Measurements from ENCODE around the gene ITSN1. TPM values are rescaled to one million over a fixed set of nuclear protein-coding genes. Genes with fewer than 3 reads are reported as not detected.

The ITSN1 gene
- polyA plus RNA-seq, 1 donor from 2014 or later = 35.1 TPM

DNA sequence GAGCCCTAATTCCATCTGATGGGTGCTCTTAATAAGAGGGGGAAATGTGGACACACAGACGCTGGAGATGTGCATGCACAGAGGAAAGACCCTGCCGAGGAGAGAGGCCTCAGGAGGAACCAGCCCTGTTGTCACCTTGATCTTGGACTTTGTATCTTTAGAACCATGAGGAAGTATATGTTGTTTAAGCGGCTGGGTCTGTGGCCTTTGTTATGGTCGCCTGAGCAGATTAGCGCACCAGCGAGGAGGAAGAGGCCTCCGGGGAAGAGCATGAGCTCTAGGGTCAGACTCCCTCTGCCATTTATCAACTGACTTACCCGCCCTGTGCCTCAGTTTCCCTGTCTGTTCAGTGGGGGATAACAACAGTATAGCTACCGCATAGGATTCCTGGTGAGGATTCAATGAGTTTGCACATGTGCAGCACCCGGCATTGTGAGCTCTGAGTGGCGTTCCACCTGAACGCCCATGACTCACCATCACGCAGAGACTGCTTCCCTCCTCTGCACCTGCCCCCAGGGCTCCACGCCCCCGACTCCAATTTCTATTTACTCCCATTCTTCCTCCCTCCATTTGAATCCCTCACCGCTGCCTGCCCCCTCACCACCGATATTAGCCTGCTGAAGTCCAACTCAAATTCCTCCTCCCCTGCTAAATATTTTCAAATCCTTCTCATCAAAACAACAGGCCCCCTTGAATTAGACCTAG lies 206.1 kb downstream of the ITSN1 start:
- H3K27ac ChIP-seq (ENCODE audit: low read length) = no peak overlapping the region
- no peak overlapping the region for H3K9ac ChIP-seq (ENCODE audit: low read length)
- no peaks in the 10 kb centered on the region for H4K20me1 ChIP-seq (ENCODE audit: insufficient read depth)
- H3K9me2 ChIP-seq (ENCODE audit: insufficient read depth, low read length) = no peaks in the 10 kb centered on the region
- no peaks in the 10 kb centered on the region for H3K79me2 ChIP-seq (replicated peaks; ENCODE audit: insufficient read depth, low read length)
- no peak overlapping the region for H3K4me3 ChIP-seq (ENCODE audit: low read length)
- no peak for TF ChIP-seq EP300 (conservative IDR thresholded peaks at IDR 0.05; ENCODE audit: poor library complexity, severe bottlenecking)
- TF ChIP-seq RAD21 (conservative IDR thresholded peaks at IDR 0.05) = no peak
- no peaks in the 10 kb centered on the region for H3K27me3 ChIP-seq (ENCODE audit: insufficient read depth, low read depth, low read length)
- no peaks in the 10 kb centered on the region for H3K9me3 ChIP-seq (ENCODE audit: low read length)
- no peak overlapping the region for H3K4me2 ChIP-seq (ENCODE audit: low read length)
- no peaks in the 10 kb centered on the region for H3K36me3 ChIP-seq (ENCODE audit: insufficient read depth, low read length)
- H3F3A ChIP-seq (ENCODE audit: insufficient read depth, low read length, poor library complexity, severe bottlenecking) = no peaks in the 10 kb centered on the region
- no peak overlapping the region for H2AFZ ChIP-seq (ENCODE audit: low read depth, low read length)

GRCh38 chr21:33849834-33850233 lies 207.5 kb downstream of the ITSN1 start:
- Histone ChIP-seq H3K4me3 (ENCODE audit: low read length) (no peak overlapping the region), H3K36me3 (ENCODE audit: insufficient read depth, low read length) (no peaks in the 10 kb centered on the region), H3K4me2 (ENCODE audit: low read length) (no peak overlapping the region), H4K20me1 (ENCODE audit: insufficient read depth) (no peaks in the 10 kb centered on the region), H3K79me2 (replicated peaks; ENCODE audit: insufficient read depth, low read length) (no peaks in the 10 kb centered on the region), H3K27me3 (ENCODE audit: insufficient read depth, low read depth, low read length) (no peaks in the 10 kb centered on the region), H3K27ac (ENCODE audit: low read length) (no peak overlapping the region), H3K9ac (ENCODE audit: low read length) (no peak overlapping the region), H3F3A (ENCODE audit: insufficient read depth, low read length, poor library complexity, severe bottlenecking) (no peaks in the 10 kb centered on the region), H3K9me3 (ENCODE audit: low read length) (no peaks in the 10 kb centered on the region), H2AFZ (ENCODE audit: low read depth, low read length) (no peak overlapping the region), H3K9me2 (ENCODE audit: insufficient read depth, low read length) (no peaks in the 10 kb centered on the region)
- TF ChIP-seq TAF1 (IDR thresholded peaks at IDR 0.05; ENCODE audit: low read depth) (no peak), POLR2AphosphoS5 (IDR thresholded peaks at IDR 0.05) (no peak), REST (IDR thresholded peaks at IDR 0.05; ENCODE audit: borderline replicate concordance) (no peak), EP300 (conservative IDR thresholded peaks at IDR 0.05; ENCODE audit: poor library complexity, severe bottlenecking) (no peak), EZH2 (IDR thresholded peaks at IDR 0.05; ENCODE audit: borderline replicate concordance, insufficient read depth, low read length, poor library complexity, severe bottlenecking) (no peak), RAD21 (conservative IDR thresholded peaks at IDR 0.05) (no peak), MXI1 (conservative IDR thresholded peaks at IDR 0.05; ENCODE audit: poor library complexity, severe bottlenecking) (no peak), SMC3 (conservative IDR thresholded peaks at IDR 0.05; ENCODE audit: poor library complexity) (no peak)
- TF ChIP-seq, protein P1, sequence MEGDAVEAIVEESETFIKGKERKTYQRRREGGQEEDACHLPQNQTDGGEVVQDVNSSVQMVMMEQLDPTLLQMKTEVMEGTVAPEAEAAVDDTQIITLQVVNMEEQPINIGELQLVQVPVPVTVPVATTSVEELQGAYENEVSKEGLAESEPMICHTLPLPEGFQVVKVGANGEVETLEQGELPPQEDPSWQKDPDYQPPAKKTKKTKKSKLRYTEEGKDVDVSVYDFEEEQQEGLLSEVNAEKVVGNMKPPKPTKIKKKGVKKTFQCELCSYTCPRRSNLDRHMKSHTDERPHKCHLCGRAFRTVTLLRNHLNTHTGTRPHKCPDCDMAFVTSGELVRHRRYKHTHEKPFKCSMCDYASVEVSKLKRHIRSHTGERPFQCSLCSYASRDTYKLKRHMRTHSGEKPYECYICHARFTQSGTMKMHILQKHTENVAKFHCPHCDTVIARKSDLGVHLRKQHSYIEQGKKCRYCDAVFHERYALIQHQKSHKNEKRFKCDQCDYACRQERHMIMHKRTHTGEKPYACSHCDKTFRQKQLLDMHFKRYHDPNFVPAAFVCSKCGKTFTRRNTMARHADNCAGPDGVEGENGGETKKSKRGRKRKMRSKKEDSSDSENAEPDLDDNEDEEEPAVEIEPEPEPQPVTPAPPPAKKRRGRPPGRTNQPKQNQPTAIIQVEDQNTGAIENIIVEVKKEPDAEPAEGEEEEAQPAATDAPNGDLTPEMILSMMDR (IDR thresholded peaks at IDR 0.05; ENCODE audit: poor library complexity, severe bottlenecking) = no peak
